GM23248 (cell line): ENCODE measurements around the gene ASTN1.

ENCODE experiments used
- EZH2 ChIP-seq: fragments of 200-600 bp; sonication (generic); IDR thresholded peaks from 2 replicates; pipeline ENCODE4 v1.6.1; 2018; ENCODE audit warnings: antibody characterized with exemption, mild to moderate bottlenecking; ENCODE audit not compliant: insufficient read depth, poor library complexity, severe bottlenecking
- EZH2phosphoT487 ChIP-seq: fragments of 200-600 bp; sonication (generic); IDR thresholded peaks from 2 replicates; pipeline ENCODE4 v1.6.1; 2018; ENCODE audit warnings: antibody characterized with exemption, moderate library complexity, mild to moderate bottlenecking, low read depth; ENCODE audit not compliant: insufficient read depth

GRCh38 chr1:177138347-177138746, 26.2 kb downstream of the ASTN1 start:
- no peak for TF ChIP-seq EZH2
- no peak for TF ChIP-seq EZH2phosphoT487
